ENCODE measurements around the gene ANKRD11. TPM values are rescaled to one million over a fixed set of nuclear protein-coding genes. Genes with fewer than 3 reads are reported as not detected.

The ANKRD11 gene
- total RNA-seq, 4 donors from 2014 or later = 49.8 to 114 (median 82.2) TPM

DNA sequence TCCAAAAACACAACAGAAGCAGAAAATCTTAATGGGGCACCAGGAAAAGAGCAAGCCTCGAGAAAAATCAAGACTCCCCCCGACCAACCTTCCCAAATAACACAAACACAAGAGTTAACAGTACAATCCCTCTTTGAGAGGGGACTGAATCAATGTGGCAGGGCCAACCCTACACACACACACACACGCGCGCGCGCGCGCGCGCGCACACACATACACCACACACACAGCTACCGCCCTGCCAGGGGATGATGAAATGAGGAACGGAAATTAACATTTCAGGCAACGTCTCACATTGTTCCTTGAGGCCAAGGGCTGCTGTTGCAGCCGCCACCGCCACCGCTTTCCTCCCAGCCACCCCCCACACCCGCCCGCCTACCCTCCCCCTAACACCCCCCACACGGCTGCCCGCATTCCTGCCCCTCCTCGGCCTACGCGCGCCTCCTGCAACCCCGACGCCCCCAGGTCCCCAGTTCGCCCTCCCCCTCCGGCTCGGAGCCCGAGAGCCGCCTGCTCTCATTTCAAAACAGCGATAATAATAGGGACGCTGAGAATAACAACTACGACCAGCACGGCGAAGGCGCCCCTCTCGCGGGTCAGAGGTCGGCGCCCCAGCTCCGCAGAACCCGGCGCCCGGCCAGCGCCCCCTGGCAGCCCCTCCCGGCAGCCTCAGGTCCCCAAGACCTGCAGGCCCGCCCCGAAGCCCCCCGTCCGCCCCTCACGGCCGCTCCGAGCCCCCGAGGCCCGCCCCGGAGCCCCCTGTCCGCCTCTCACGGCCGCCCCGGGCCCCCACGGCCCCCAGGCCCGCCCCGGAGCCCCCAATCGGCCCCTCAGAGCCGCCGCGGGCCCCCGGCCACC lies 1.1 kb downstream of the ANKRD11 start:
- peak; percentile 66 for DNase-seq (ENCODE audit: low spot score)
- peak; percentile 47 for ATAC-seq (ENCODE audit: low FRiP score)

DNA sequence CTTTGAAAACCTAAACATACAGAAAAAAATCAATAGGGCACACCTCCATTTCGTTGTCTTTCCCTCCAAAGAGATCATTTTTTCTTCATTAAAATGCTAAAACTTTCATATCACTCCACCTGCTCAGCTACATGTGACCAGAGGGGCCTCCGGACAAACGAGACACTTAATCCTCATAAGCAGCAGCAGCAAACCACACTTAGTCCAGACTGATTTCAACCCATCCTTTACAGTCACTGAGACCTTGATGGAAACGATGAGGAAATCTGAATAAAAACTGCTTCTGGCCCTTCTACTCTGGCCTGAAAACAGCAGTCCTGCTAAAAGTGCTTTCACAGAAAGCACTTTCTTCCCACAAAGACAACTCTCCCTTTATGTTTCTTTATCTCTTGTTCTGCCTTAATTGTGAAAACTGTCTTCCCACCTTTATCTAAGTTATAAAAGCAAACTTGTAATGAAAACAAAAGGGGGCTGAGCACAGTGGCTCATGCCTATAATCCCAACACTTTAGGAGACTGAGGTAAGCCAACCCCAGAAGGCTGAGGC lies 4.6 kb downstream of the ANKRD11 start:
- TF ChIP-seq, protein P1, sequence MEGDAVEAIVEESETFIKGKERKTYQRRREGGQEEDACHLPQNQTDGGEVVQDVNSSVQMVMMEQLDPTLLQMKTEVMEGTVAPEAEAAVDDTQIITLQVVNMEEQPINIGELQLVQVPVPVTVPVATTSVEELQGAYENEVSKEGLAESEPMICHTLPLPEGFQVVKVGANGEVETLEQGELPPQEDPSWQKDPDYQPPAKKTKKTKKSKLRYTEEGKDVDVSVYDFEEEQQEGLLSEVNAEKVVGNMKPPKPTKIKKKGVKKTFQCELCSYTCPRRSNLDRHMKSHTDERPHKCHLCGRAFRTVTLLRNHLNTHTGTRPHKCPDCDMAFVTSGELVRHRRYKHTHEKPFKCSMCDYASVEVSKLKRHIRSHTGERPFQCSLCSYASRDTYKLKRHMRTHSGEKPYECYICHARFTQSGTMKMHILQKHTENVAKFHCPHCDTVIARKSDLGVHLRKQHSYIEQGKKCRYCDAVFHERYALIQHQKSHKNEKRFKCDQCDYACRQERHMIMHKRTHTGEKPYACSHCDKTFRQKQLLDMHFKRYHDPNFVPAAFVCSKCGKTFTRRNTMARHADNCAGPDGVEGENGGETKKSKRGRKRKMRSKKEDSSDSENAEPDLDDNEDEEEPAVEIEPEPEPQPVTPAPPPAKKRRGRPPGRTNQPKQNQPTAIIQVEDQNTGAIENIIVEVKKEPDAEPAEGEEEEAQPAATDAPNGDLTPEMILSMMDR (IDR thresholded peaks at IDR 0.05) = no peak
- DNase-seq (ENCODE audit: low spot score) (no peak), ATAC-seq (ENCODE audit: low FRiP score) (no peak)

More for the DNA sequence above, 1.1 kb downstream of the ANKRD11 start:
- TF ChIP-seq, protein P1 (IDR thresholded peaks at IDR 0.05) = no peak

DNA sequence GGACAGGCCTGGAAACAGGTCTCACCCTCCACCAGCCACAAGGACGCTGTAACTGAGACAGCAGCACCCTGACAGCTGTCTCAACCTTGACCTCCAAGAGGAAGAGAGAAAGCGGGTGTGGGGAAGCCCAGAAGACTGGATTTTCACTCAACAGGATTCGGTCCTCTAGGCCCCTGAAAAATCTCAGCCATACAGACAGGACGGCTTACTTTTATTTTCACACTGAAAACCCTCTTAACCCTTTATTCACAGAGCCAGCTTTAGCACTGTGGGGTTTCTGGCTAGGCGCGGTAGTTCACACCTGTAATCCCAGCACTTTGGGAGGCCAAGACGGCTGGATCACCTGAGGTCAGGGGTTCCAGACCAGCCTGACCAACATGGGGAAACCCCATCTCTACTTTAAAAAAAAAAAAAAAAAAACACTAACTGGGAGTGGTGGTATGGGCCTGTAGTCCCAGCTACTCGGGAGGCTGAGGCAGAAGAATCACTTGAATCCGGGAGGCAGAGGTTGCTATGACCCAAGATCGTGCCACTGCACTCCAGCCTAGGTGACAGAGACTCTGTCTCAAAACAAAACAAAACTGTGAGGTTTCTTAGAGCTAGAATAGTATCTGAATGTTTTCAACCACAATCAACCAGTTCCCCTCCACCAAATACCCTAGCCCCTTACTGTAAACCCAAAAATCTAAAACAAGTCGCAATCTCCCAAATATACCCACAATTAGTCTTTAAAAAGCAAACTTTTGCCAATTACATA lies 5.3 kb downstream of the ANKRD11 start:
- no peak for DNase-seq (ENCODE audit: low spot score)
- ATAC-seq (ENCODE audit: low FRiP score) = no peak
- TF ChIP-seq, protein P1 (IDR thresholded peaks at IDR 0.05) = no peak

DNA sequence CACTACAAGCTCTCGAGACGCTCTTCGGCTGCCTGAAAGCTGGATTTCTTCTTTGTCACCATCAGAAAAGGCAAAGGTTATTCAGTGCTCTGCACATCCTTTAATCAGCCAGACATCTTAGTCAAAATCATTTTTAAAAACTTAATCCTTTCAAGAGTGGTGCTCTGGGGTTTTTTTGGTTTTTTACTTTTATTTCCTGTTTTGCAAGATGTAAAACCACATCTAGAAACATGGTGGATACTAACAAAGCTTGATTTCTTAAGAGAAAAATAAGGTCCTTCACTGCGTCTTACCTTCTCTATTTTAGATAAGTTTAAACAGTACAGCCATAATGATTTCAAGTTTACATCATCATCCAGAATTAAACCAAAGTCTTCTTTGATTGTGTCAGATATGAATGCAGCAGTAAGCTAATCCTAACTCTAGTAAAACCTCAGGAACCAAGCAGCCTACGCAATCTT lies 6.3 kb downstream of the ANKRD11 start:
- DNase-seq (ENCODE audit: low spot score) (no peak), ATAC-seq (ENCODE audit: low FRiP score) (no peak)
- TF ChIP-seq, protein P1 (IDR thresholded peaks at IDR 0.05) = no peak

DNA sequence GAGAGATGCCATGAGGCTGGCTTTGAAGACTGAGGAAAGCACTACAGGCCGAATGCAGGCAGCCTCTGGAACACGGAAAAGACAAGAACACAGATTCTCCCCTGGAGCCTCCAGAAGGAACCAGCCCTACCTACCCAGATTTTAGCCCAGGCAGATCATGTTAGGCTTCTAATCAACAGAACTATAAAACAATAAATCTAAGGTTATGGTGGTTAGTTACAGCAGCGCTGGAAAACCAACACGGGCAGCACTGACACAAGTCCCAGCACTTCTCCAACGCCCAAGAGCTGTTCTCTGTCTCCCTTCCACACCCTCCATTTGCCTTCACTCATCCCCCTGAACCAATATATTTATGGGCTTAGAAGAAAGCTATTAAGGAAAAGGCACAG lies 7.5 kb downstream of the ANKRD11 start:
- TF ChIP-seq, protein P1 (IDR thresholded peaks at IDR 0.05) = no peak
- ATAC-seq (ENCODE audit: low FRiP score) = no peak
- DNase-seq (ENCODE audit: low spot score) = no peak

DNA sequence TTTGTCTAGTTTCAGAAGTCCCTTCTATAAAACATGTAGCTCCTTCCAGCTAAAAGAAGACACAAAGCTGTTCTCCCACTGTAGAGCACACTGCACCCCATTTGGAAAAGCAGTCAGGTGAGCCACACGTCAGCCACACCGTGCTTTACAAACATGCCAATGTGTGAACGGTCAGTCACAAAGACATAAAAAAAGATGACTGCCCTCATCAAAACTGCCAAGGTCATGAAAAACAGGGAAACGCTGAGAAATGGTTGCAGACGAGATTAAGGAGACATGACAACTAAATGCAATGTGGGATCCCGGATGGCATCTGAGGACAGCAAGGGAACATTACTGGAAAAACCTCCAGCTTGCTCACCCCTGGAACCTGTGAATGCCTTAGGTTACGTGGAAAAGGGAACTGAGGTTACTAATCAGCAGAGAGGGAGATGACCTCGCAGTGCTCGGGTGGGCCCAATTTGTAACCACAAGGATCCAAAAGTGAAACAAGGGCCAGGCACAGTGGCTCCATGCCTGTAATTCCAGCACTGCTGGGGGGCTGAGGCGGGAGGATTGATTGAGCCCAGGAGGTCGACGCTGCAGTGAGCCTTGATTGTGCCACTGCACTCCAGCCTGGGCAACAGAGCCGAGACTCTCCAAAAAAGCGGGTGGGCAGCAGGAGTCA lies 8.1 kb downstream of the ANKRD11 start:
- DNase-seq (ENCODE audit: low spot score) (no peak), ATAC-seq (ENCODE audit: low FRiP score) (no peak)
- TF ChIP-seq, protein P1 (IDR thresholded peaks at IDR 0.05) = no peak
